ENCODE measurements around the gene POFUT2.

The POFUT2 gene

DNA sequence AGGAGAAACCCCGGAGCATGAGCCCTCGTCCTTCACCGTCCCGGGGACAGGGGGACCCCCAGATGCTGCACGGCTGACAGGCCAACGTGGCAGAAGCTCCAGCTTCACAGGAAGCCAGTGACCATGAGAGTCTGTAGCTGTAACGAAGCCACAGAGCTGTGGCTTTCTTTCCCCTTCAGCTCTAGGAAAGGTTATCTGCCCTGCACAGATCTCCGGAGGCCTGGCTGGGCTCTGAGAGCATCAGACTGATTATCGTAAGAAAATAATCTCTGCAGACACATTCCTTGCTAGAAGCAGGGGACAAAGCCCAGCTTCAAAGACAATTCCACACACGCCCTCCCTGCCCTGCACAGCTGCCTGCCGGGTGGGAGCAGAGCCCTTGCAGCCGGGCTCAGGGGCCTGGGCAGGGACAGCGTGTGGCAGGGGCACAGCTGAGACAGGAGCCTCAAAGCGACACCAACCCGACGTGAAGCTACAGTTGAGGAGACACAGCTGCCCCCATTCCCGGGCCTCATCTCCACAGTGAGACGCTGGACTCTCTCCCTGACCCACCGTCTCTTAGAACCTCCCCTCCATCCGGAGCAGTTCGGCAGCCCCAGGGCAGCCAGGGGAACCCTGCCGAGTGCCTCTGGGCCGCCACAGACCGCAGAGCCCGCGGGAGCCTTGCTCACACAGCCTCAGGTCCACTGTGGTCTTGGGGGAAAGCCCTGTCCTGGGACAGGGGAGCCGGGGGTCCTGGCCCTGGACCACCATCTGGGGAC lies 30.6 kb downstream of the POFUT2 start:
- no peak overlapping the region for H3K4me3 Mint-ChIP-seq
- intact Hi-C loops (cut with micrococcal nuclease), result no loop called here
- peaks cover 5% of the 10 kb centered on the region for H3K4me1 Mint-ChIP-seq (ENCODE audit: low read depth)

DNA sequence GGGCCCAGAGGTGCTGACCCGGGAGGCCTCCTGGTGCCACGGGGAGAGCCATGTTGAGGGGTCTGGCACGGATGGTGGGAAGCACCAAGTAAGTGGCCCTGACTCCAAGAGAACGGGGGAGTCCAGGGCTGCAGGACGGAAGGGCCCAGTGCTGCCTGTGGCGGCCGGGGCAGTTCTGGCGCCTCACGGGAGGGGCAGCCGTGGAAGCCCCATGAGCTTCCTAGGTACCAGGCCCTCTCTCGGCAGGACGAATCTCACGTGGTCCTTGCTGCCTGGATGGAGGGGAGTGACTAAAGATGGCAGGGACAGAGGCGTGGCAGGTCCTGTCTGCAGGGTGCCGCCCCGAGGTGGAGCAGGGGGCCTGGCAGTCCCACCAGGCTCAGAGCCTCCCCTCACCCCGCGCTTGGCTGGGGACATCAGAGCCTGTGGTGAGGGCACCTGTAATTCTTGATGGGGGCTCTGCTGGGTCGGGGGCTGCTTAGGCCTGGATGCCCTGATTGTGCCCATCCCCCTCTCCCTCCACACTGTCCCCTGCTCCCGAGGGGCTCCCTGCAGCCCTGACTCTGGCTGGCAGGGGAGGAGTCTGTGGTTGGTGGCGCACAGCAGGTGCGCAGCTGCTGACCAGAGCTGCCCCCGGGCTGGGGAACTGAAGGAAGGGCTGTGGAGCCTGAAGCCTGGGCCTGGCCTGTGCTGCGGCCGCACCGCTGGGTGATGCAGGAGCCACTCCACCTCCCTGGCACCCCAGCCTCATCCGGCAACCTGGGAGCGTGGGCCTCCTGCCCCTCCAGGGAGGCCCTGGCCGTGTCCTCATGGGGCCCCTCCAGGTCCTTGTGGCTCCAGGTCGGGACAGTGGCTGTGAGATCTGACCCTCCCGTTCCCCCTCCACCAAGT lies 31.4 kb downstream of the POFUT2 start:
- H3K27me3 Mint-ChIP-seq, result peaks cover 12% of the 10 kb centered on the region
- H3K4me1 Mint-ChIP-seq (ENCODE audit: low read depth), result peaks cover 5% of the 10 kb centered on the region
- peaks cover 6% of the 10 kb centered on the region for H3K9me3 Mint-ChIP-seq
- H3K4me3 Mint-ChIP-seq, result no peak overlapping the region
- no peaks in the 10 kb centered on the region for H3K36me3 Mint-ChIP-seq (ENCODE audit: low read depth)
- intact Hi-C loops (cut with micrococcal nuclease), result no loop called here
- H3K27ac Mint-ChIP-seq, result no peak overlapping the region

More for the DNA sequence above, 30.6 kb downstream of the POFUT2 start:
- Mint-ChIP-seq H3K27me3 (peaks cover 12% of the 10 kb centered on the region), H3K9me3 (no peaks in the 10 kb centered on the region), H3K27ac (no peak overlapping the region), H3K36me3 (ENCODE audit: low read depth) (no peaks in the 10 kb centered on the region)

DNA sequence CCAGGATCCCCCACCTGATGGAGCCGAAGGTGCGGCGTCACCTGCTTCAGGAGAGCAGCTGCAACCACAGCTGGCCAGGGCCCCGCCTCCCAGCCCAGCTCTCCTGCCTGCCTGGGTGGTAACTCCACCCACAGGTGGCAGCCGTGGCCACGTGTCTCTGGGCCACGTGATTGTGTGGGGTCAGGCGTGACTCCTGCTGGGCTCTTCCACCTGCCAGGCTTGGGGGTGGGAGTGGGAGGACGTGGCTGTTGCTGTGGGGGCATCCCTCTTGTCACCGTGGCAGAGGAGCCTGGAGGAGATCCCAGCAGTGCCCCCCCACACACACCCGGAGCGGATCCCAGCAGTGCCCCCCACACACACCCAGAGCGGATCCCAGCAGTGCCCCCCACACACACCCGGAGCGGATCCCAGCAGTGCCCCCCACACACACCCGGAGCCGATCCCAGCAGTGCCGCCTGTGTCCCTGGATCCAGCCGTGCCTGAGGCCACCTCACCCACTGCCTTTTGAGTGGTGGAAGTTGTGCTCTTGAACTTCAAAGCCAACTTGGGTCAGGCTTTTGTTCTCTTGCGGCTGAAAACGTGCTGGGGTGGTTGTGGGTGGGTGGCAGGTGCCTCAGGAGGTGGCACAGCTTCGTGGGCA lies 32.2 kb downstream of the POFUT2 start:
- H3K27me3 Mint-ChIP-seq, result peaks cover 12% of the 10 kb centered on the region
- no peak overlapping the region for H3K27ac Mint-ChIP-seq
- H3K4me3 Mint-ChIP-seq, result no peak overlapping the region
- intact Hi-C loops (cut with micrococcal nuclease), result no loop called here
- H3K4me1 Mint-ChIP-seq (ENCODE audit: low read depth), result no peaks in the 10 kb centered on the region
- peaks cover 14% of the 10 kb centered on the region for H3K9me3 Mint-ChIP-seq
- no peaks in the 10 kb centered on the region for H3K36me3 Mint-ChIP-seq (ENCODE audit: low read depth)

DNA sequence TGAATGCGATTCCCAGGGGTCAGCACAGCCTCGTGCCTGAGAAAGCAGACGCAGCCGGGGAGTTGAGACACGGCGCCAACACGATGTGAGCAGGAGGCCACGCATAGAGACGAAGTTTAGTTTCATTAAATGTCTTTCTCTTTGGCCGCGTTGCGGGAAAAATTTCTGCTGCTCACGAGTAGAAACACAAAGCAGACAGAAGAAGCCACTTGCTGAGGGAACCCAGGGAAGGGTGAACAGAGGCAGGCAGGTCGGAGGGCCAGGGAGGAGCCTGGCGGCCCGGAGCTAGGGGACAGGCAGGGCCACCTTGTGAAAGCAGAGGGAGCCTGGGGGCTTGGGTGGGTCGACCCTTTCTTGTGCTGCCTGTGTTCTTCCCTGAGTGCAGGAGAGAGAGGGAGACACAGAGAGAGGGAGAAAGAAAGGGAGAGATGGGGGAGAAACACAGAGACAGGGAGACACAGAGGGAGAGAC lies 33.2 kb downstream of the POFUT2 start:
- no peaks in the 10 kb centered on the region for H3K4me1 Mint-ChIP-seq (ENCODE audit: low read depth)
- peaks cover 13% of the 10 kb centered on the region for H3K27me3 Mint-ChIP-seq
- no peaks in the 10 kb centered on the region for H3K36me3 Mint-ChIP-seq (ENCODE audit: low read depth)
- H3K27ac Mint-ChIP-seq, result no peak overlapping the region
- no peak overlapping the region for H3K4me3 Mint-ChIP-seq
- intact Hi-C loops (cut with micrococcal nuclease), result no loop called here
- peaks cover 15% of the 10 kb centered on the region for H3K9me3 Mint-ChIP-seq

DNA sequence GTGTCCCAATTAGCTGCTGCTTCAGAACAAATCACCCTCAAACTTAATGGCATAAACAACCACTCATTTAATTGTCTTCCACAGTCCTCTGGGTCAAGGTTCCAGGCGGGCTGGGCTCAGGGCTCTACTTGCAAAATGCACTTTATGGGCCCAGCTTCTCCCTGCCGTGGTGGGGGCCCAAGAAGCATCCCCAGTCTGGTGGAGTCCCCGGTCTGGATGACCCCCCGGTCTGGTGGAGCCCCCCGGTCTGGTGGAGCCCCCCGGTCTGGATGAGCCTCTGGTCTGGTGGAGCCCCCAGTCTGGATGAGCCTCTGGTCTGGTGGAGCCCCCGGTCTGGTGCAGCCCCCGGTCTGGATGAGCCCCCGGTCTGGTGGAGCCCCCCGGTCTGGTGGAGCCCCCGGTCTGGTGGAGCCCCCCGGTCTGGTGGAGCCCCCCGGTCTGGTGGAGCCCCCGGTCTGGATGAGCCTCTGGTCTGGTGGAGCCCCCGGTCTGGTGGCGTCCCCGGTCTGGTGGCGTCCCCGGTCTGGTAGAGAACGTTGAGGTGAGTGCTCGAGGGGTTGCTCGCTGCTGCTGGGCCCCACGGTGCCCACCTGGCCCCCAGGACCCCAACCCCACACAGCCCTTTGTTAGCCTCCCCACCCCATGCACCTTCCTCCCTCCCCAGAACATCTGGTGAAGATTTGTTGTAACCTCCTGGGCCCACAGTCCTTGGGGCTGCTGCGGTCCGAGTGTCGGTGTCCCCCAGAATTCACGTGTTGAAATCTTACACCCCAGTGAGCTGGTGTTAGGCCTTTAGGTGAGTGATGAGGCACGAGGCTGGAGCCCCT lies 33.8 kb downstream of the POFUT2 start:
- intact Hi-C loops (cut with micrococcal nuclease), result no loop called here
- Mint-ChIP-seq H3K27ac (no peak overlapping the region), H3K4me3 (no peak overlapping the region), H3K4me1 (ENCODE audit: low read depth) (no peaks in the 10 kb centered on the region), H3K36me3 (ENCODE audit: low read depth) (no peaks in the 10 kb centered on the region), H3K27me3 (peaks cover 16% of the 10 kb centered on the region), H3K9me3 (peaks cover 15% of the 10 kb centered on the region)

DNA sequence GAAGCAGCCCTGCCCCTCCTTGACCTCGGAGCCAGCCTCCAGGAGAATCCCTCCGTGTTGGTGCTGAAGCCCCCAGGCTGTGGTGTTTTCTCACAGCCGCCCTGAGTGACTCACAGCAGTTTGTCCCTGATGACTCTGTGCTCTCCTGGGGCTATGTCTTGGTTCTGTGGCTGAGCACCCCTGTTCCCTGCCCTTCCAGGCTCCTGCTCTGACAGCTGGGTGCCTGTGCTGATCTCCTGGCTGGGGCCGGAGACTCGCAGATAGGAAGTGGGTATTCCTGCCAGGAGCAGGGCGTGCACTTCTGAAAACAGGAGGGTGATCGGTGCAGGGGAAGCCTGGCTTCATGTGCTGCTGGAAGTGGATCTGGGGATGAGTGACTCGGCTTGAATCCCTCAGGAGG lies 34.5 kb downstream of the POFUT2 start:
- Mint-ChIP-seq H3K4me3 (no peak overlapping the region), H3K4me1 (ENCODE audit: low read depth) (no peaks in the 10 kb centered on the region), H3K36me3 (ENCODE audit: low read depth) (no peaks in the 10 kb centered on the region), H3K9me3 (peaks cover 15% of the 10 kb centered on the region), H3K27me3 (peaks cover 21% of the 10 kb centered on the region), H3K27ac (no peak overlapping the region)
- intact Hi-C loops (cut with micrococcal nuclease), result no loop called here

DNA sequence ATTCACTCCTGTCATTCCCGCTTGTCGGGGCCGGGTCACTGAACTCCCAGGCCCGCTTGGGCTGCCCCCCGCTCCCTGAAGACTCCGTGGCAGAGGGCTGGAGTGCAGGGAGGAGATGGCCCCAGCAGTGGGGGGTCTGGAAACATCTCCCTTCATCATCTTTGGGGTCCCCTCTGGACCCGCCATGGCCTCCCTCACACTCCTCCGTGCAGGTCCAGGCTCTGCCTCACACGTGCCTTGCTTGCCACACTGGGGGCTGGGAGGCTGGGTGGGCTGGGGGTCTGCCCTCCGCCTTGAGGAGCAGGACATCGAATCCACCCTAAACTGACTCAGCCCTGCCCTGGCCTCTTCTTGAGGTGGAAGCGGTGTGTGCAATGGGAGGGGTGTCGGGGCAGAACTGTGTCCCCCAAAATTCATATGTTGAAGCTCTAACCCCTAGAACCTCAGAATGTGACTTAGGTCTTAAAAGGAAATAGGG lies 35.2 kb downstream of the POFUT2 start:
- Mint-ChIP-seq H3K4me3 (no peak overlapping the region), H3K4me1 (ENCODE audit: low read depth) (no peaks in the 10 kb centered on the region), H3K27ac (no peak overlapping the region), H3K36me3 (ENCODE audit: low read depth) (no peaks in the 10 kb centered on the region), H3K9me3 (peaks cover 15% of the 10 kb centered on the region), H3K27me3 (peaks cover 19% of the 10 kb centered on the region)
- intact Hi-C loops (cut with micrococcal nuclease), result no loop called here

DNA sequence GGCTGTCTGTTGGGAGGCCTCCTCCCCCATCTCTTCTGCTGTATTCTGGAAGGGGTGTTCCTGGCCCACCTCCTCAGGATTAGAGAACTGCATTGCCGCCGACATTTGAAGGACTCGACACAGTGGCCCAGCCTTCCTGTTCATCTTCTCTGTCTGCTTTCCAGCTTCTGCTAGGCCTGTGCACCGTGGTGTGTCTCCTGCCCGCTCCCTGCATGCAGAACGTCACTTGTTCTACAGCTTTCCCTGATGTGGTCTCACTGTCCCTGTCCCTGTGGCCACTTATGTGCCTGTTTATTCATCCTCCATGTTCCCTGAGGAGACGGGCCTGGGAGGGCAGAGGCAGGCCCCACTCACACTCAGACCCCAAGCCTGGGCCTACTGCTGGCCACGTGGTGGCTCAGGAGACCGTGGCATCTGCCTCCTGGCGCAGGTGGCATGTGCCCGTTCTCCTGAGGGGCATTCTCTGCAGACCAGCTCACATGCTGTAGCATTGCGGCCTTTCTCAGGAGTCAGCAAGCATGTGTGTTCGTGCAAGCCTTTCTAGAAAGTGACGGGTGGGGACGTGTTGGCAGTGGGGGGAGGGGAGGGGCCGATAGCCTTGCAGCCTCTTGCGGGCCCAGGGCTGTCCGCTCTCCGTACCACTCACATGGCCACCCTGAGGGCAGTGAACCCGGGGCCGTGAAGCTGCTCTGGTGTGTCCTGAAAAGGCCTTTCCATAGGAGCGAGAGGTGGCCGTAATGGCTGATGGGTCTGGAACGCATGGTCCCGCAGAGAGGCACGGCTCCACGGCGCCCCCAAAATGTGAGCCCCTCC lies 35.9 kb downstream of the POFUT2 start:
- Mint-ChIP-seq H3K9me3 (peaks cover 15% of the 10 kb centered on the region), H3K4me1 (ENCODE audit: low read depth) (no peaks in the 10 kb centered on the region), H3K36me3 (ENCODE audit: low read depth) (no peaks in the 10 kb centered on the region), H3K4me3 (no peak overlapping the region), H3K27ac (no peak overlapping the region), H3K27me3 (peaks cover 19% of the 10 kb centered on the region)
- intact Hi-C loops (cut with micrococcal nuclease), result no loop called here

DNA sequence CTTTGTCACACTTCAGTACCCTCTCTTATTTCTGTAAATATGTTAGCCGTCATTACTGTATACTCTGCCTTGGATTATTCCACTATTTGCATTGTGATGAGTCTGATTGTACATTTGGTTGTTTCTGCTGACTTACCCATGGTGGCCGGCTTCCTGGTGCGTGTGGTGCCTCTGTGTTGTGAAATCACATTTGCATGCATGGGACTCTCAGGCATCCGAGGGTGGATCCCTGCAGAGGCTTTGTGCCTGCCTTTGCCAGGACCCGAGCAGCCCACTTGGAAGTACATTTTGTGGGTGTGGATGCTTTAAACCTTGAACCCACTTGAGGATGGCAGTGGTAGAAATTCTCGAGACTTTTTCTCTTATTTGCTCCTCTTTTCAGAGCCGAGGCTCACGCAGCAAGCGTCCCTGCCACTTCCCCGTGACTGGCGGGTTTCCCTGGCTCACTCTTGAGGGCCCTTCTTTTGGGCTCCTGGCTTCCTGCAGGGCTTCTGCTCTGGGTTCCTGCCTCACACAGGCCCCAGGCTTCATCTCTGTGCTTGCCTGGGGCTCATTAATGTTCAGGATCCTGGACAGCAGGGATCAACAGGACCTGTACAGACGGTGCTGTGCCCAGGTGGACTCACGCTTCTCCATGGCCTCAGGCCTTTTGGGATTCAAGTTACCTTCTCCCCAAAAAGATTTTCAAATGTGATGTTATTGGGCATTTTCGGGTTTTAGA lies 36.6 kb downstream of the POFUT2 start:
- no peaks in the 10 kb centered on the region for H3K4me1 Mint-ChIP-seq (ENCODE audit: low read depth)
- H3K4me3 Mint-ChIP-seq, result no peak overlapping the region
- intact Hi-C loops (cut with micrococcal nuclease), result no loop called here
- peaks cover 23% of the 10 kb centered on the region for H3K27me3 Mint-ChIP-seq
- no peak overlapping the region for H3K27ac Mint-ChIP-seq
- no peaks in the 10 kb centered on the region for H3K36me3 Mint-ChIP-seq (ENCODE audit: low read depth)
- H3K9me3 Mint-ChIP-seq, result peaks cover 15% of the 10 kb centered on the region

DNA sequence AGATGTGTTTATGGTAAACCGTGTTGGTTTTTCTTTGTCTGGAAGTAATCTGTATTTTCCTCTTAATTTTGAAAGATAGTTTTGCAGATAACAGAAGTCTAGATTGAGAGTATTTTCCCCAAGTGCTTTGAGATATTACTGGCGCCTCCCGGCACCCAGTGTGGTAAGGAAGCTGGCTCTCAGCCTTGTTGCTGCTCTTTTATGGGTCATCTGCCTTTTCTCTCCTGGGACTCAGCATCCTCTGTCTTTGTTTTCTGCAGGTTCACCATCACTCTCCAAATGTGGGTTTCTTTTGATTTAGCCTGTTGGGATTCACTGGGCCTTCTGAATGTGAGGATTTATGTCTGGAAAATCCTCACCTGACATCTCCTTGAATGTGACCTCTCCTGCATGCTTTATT lies 37.4 kb downstream of the POFUT2 start:
- Mint-ChIP-seq H3K4me1 (ENCODE audit: low read depth) (no peaks in the 10 kb centered on the region), H3K4me3 (no peak overlapping the region), H3K27ac (no peak overlapping the region), H3K36me3 (ENCODE audit: low read depth) (no peaks in the 10 kb centered on the region), H3K27me3 (peaks cover 25% of the 10 kb centered on the region), H3K9me3 (peaks cover 15% of the 10 kb centered on the region)
- intact Hi-C loops (cut with micrococcal nuclease), result no loop called here

DNA sequence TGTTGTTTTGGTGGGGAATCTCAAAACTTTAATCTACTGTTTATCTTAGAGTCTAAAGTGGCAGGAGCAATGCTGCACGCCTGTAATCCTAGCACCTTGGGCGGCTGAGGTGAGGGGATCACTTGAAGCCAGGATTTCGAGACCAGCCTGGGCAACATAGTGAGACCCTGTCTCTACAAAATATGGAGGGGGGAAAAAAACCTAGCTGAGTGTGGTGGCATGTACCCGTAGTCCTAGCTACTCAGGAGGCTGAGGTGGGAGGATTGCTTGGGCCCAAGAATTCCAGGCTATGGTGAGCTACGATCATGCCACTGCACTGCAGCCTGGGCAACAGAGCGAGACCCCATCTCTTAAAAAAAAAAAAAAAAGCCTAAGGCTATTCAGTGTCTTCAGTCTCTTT lies 38.1 kb downstream of the POFUT2 start:
- Mint-ChIP-seq H3K36me3 (ENCODE audit: low read depth) (no peaks in the 10 kb centered on the region), H3K27ac (no peak overlapping the region), H3K4me3 (no peak overlapping the region), H3K27me3 (peaks cover 26% of the 10 kb centered on the region), H3K4me1 (ENCODE audit: low read depth) (no peaks in the 10 kb centered on the region), H3K9me3 (peaks cover 15% of the 10 kb centered on the region)
- intact Hi-C loops (cut with micrococcal nuclease), result no loop called here

DNA sequence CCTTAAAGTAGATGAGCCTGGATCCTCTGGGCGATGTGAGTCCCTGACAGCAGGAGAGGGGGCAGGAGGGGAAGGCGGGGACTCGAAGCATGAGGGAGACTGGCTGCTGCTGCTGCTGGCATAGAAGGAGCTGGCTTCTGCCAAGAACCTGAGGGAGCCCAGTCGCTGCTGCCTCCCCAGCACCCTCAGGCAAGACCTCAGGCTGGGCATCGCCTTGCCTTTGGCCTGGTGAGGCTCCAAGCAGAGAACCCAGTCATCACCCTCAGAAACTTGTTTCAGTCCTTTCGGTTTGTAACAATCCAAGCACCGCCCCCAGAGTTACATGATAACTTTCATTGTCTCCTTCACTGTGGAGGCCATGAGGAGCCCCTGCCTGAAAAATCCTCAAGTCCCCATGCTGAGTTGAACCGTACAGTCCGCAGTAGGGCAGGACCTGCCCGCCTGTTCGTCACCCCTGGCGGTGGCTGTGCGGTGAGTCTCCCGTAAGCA lies 38.8 kb downstream of the POFUT2 start:
- peaks cover 21% of the 10 kb centered on the region for H3K9me3 Mint-ChIP-seq
- intact Hi-C loops (cut with micrococcal nuclease), result no loop called here
- H3K27ac Mint-ChIP-seq, result no peak overlapping the region
- no peak overlapping the region for H3K4me3 Mint-ChIP-seq
- no peaks in the 10 kb centered on the region for H3K36me3 Mint-ChIP-seq (ENCODE audit: low read depth)
- H3K4me1 Mint-ChIP-seq (ENCODE audit: low read depth), result no peaks in the 10 kb centered on the region
- peaks cover 31% of the 10 kb centered on the region for H3K27me3 Mint-ChIP-seq
